PC-3 (cell line): ENCODE measurements around the gene CEACAM4. TPM values are rescaled to one million over a fixed set of nuclear protein-coding genes. Genes with fewer than 3 reads are reported as not detected.
"Not testable (repeated sequence)": the region's sequence is repeated elsewhere in the genome, so short reads cannot be mapped to it uniquely, and the experiment has no call there.

Experiments used
- ATAC-seq: fragments of 200-7000 bp; cut with Tn5 transposase; 2 replicates; pipeline ENCODE4 v1.9.1; 2020; ENCODE audit warnings: mild to moderate bottlenecking, moderate library complexity
- BruUV-seq: library from RNA; stranded (reverse); fragments of 400-500 nt; replicated peaks from 2 replicates; lab custom pipeline; 2021; lab: Mats Ljungman, UMichigan
- CTCF ChIA-PET: fragments of 300-600 bp; sonication (Branson Sonifier 250); formaldehyde crosslinking; loops from one replicate; lab custom pipeline; 2022; ENCODE audit warnings: antibody characterized with exemption; lab: Charles Lee
- POLR2A ChIA-PET: fragments of 300-600 bp; sonication (Branson Sonifier 250); formaldehyde crosslinking; loops from one replicate; lab custom pipeline; 2022; ENCODE audit warnings: antibody characterized with exemption; ENCODE audit not compliant: unreplicated experiment; lab: Charles Lee
- DNase-seq: peaks from one replicate; pipeline ENCODE4 v3.0.0-alpha.2; 2015
- H2AFZ ChIP-seq: fragments of 300-600 bp; sonication (generic); 2 replicates; pipeline ENCODE4 v1.6.0; 2016; ENCODE audit warnings: antibody characterized with exemption, low read length
- H3F3A ChIP-seq: fragments of 300-600 bp; sonication (generic); one replicate; pipeline ENCODE4 v1.6.0; 2017; ENCODE audit warnings: antibody characterized with exemption, low read length, control low read depth, mild to moderate bottlenecking; ENCODE audit not compliant: unreplicated experiment
- H3K27ac ChIP-seq: fragments of 300-600 bp; sonication (generic); 2 replicates; pipeline ENCODE4 v1.5.1; 2016; ENCODE audit warnings: mild to moderate bottlenecking, low read length
- H3K27me3 ChIP-seq: fragments of 300-600 bp; sonication (generic); 2 replicates; pipeline ENCODE4 v1.6.1; 2016; ENCODE audit warnings: low read length, mixed read lengths
- H3K36me3 ChIP-seq: fragments of 300-600 bp; sonication (generic); 2 replicates; pipeline ENCODE4 v1.6.1; 2016; ENCODE audit warnings: low read depth, mixed run types, low read length, mixed read lengths
- H3K4me1 ChIP-seq: fragments of 300-600 bp; sonication (generic); 2 replicates; pipeline ENCODE4 v1.5.1; 2016; ENCODE audit warnings: low read length; ENCODE audit not compliant: insufficient read depth
- H3K4me2 ChIP-seq: fragments of 300-600 bp; sonication (generic); 2 replicates; pipeline ENCODE4 v1.6.0; 2016; ENCODE audit warnings: low read length
- H3K4me3 ChIP-seq: fragments of 300-600 bp; sonication (generic); 2 replicates; pipeline ENCODE4 v1.5.1; 2016; ENCODE audit warnings: mild to moderate bottlenecking, low read length, mixed read lengths
- H3K79me2 ChIP-seq: fragments of 300-600 bp; sonication (generic); 2 replicates; pipeline ENCODE4 v1.6.1; 2017; ENCODE audit warnings: low read length, mixed read lengths
- H3K9ac ChIP-seq: fragments of 300-600 bp; sonication (generic); 2 replicates; pipeline ENCODE4 v1.6.0; 2016; ENCODE audit warnings: mild to moderate bottlenecking, low read length
- H3K9me2 ChIP-seq: fragments of 300-600 bp; sonication (generic); replicated peaks from 2 replicates; pipeline ENCODE4 v1.6.1; 2016; ENCODE audit warnings: mixed run types, low read length, mixed read lengths
- H3K9me3 ChIP-seq: fragments of 300-600 bp; sonication (generic); 2 replicates; pipeline ENCODE4 v1.6.1; 2016; ENCODE audit warnings: low read length, mixed read lengths
- H4K20me1 ChIP-seq: fragments of 300-600 bp; sonication (generic); 2 replicates; pipeline ENCODE4 v1.6.1; 2016; ENCODE audit warnings: low read length, mixed read lengths
- CTCF ChIP-seq: fragments of 300-600 bp; sonication (generic); conservative IDR thresholded peaks from 2 replicates; pipeline ENCODE4 v1.5.1; 2017; ENCODE audit warnings: antibody characterized with exemption, low read depth, mild to moderate bottlenecking, low read length
- EZH2 ChIP-seq: fragments of 300-600 bp; sonication (generic); IDR thresholded peaks from one replicate; pipeline ENCODE4 v1.6.1; 2017; ENCODE audit warnings: antibody characterized with exemption, mild to moderate bottlenecking, low read length; ENCODE audit not compliant: unreplicated experiment
- EZH2phosphoT487 ChIP-seq: fragments of 300-600 bp; sonication (generic); IDR thresholded peaks from 2 replicates; pipeline ENCODE4 v1.6.1; 2018; ENCODE audit warnings: mild to moderate bottlenecking, antibody characterized with exemption, low read length, borderline replicate concordance
- intact Hi-C: fragments of 100-400 bp; cut with micrococcal nuclease; formaldehyde crosslinking; loops from 2 replicates; pipeline ENCODE4 v1.9.0; 2023
- total RNA-seq: library from RNA; depleted of rRNA; stranded (reverse); fragments of >200 nt; gene quantifications from 2 replicates; pipeline ENCODE4 v1.2.3, GENCODE V29; 2014

CEACAM4 gene
- total RNA-seq, 1 experiment from 2014 or later: not detected

GRCh38 chr19:41581068-41581467 is 45.8 kb downstream of the CEACAM4 start:
- BruUV-seq, H2AFZ ChIP-seq, ATAC-seq, H4K20me1 ChIP-seq, H3K9ac ChIP-seq, H3K36me3 ChIP-seq, DNase-seq, H3K79me2 ChIP-seq, H3K9me2 ChIP-seq, POLR2A ChIA-PET, H3F3A ChIP-seq, H3K27me3 ChIP-seq, H3K9me3 ChIP-seq, H3K4me3 ChIP-seq, H3K4me2 ChIP-seq, H3K27ac ChIP-seq, intact Hi-C loops, H3K4me1 ChIP-seq, CTCF ChIA-PET: not testable (repeated sequence)

GRCh38 chr19:41578886-41579285 is 48.0 kb downstream of the CEACAM4 start:
- no peak for TF ChIP-seq EZH2
- TF ChIP-seq EZH2phosphoT487: no peak
- TF ChIP-seq CTCF: no peak
- H3K4me1 ChIP-seq: no peaks in the 10 kb centered on the region

GRCh38 chr19:41577833-41578232 is 49.0 kb downstream of the CEACAM4 start:
- no TSS peak for BruUV-seq
- Histone ChIP-seq H3K9me2 (no peaks in the 10 kb centered on the region), H3K79me2 (no peaks in the 10 kb centered on the region), H3K4me1 (no peaks in the 10 kb centered on the region), H3K9ac (no peak overlapping the region), H3K9me3 (no peaks in the 10 kb centered on the region), H3K27me3 (no peaks in the 10 kb centered on the region), H4K20me1 (no peaks in the 10 kb centered on the region), H3F3A (no peaks in the 10 kb centered on the region), H3K27ac (no peak overlapping the region), H3K4me3 (no peak overlapping the region), H2AFZ (no peak overlapping the region), H3K4me2 (no peak overlapping the region), H3K36me3 (no peaks in the 10 kb centered on the region)
- intact Hi-C loops: no loop called here
- ATAC-seq: no peak
- ChIA-PET CTCF (no interaction called here), POLR2A (no interaction called here)
- no peak for DNase-seq
- TF ChIP-seq EZH2 (no peak), EZH2phosphoT487 (no peak), CTCF (no peak)

More at GRCh38 chr19:41578886-41579285, 48.0 kb downstream of the CEACAM4 start:
- Histone ChIP-seq H3K4me2 (no peak overlapping the region), H3K4me3 (no peak overlapping the region), H3K27me3 (no peaks in the 10 kb centered on the region), H3K79me2 (no peaks in the 10 kb centered on the region), H2AFZ (no peak overlapping the region), H4K20me1 (no peaks in the 10 kb centered on the region), H3K9me2 (no peaks in the 10 kb centered on the region), H3K9me3 (no peaks in the 10 kb centered on the region), H3K9ac (no peak overlapping the region), H3K27ac (no peak overlapping the region), H3K36me3 (no peaks in the 10 kb centered on the region), H3F3A (no peaks in the 10 kb centered on the region)
- DNase-seq (no peak), ATAC-seq (no peak)
- POLR2A ChIA-PET: no interaction called here
- CTCF ChIA-PET: no interaction called here
- BruUV-seq: no TSS peak
- intact Hi-C loops: no loop called here
